SK-N-SH treated with all-trans-retinoic acid at 6 μM for 48 hours (cell line): ENCODE results near the gene CPT1A.

Experiments used
- ATAC-seq: fragments of 200-7000 bp; cut with Tn5 transposase; 3 replicates; pipeline ENCODE4 v1.9.1; 2020; ENCODE audit warnings: mild to moderate bottlenecking, moderate library complexity
- BACH2 ChIP-seq: fragments of 250-450 bp; sonication (Bioruptor Pico); IDR thresholded peaks from 2 replicates; pipeline ENCODE4 v1.9.0; 2021; ENCODE audit warnings: mild to moderate bottlenecking, borderline replicate concordance
- CREB5 ChIP-seq: fragments of 250-450 bp; sonication (Bioruptor Pico); IDR thresholded peaks from 2 replicates; pipeline ENCODE4 v1.5.1; 2020; ENCODE audit warnings: low read depth, mild to moderate bottlenecking, moderate library complexity
- CSDC2 ChIP-seq: fragments of 250-450 bp; sonication (Bioruptor Pico); IDR thresholded peaks from 2 replicates; pipeline ENCODE4 v1.5.0; 2020; ENCODE audit warnings: mild to moderate bottlenecking, moderate library complexity
- CSRNP3 ChIP-seq: fragments of 250-450 bp; sonication (Bioruptor Pico); IDR thresholded peaks from 2 replicates; pipeline ENCODE4 v1.5.1; 2021; ENCODE audit warnings: mild to moderate bottlenecking, moderate library complexity
- ESRRG ChIP-seq: fragments of 250-450 bp; sonication (Bioruptor Pico); IDR thresholded peaks from 2 replicates; pipeline ENCODE4 v1.6.1; 2021; ENCODE audit warnings: mild to moderate bottlenecking
- GLIS3 ChIP-seq: fragments of 250-450 bp; sonication (Bioruptor Pico); IDR thresholded peaks from 2 replicates; pipeline ENCODE4 v1.5.0; 2020; ENCODE audit warnings: mild to moderate bottlenecking, moderate library complexity
- OSR1 ChIP-seq: fragments of 250-450 bp; sonication (Bioruptor Pico); IDR thresholded peaks from 2 replicates; pipeline ENCODE4 v1.8.0; 2022; ENCODE audit warnings: moderate library complexity, mild to moderate bottlenecking, inconsistent platforms
- PATZ1 ChIP-seq: fragments of 250-450 bp; sonication (Bioruptor Pico); IDR thresholded peaks from 2 replicates; pipeline ENCODE4 v1.8.0; 2020; ENCODE audit warnings: mild to moderate bottlenecking, moderate library complexity, borderline replicate concordance
- POU6F1 ChIP-seq: fragments of 250-450 bp; sonication (Bioruptor Pico); IDR thresholded peaks from 2 replicates; pipeline ENCODE4 v1.8.0; 2021; ENCODE audit warnings: low read depth, mild to moderate bottlenecking, moderate library complexity, borderline replicate concordance
- PPARA ChIP-seq: fragments of 250-450 bp; sonication (Bioruptor Pico); IDR thresholded peaks from 2 replicates; pipeline ENCODE4 v1.5.0; 2020; ENCODE audit warnings: mild to moderate bottlenecking, borderline replicate concordance
- RARB ChIP-seq: fragments of 250-450 bp; sonication (Bioruptor Pico); IDR thresholded peaks from 2 replicates; pipeline ENCODE4 v1.8.0; 2021; ENCODE audit warnings: mild to moderate bottlenecking, moderate library complexity
- SNAI2 ChIP-seq: fragments of 250-450 bp; sonication (Bioruptor Pico); IDR thresholded peaks from 2 replicates; pipeline ENCODE4 v1.5.0; 2020; ENCODE audit warnings: mild to moderate bottlenecking, moderate library complexity
- TCF4 ChIP-seq: fragments of 250-450 bp; sonication (Bioruptor Pico); IDR thresholded peaks from 2 replicates; pipeline ENCODE4 v1.8.0; 2021; ENCODE audit warnings: mild to moderate bottlenecking, moderate library complexity, borderline replicate concordance
- TOX ChIP-seq: fragments of 250-450 bp; sonication (Bioruptor Pico); IDR thresholded peaks from 2 replicates; pipeline ENCODE4 v1.8.0; 2021; ENCODE audit warnings: mild to moderate bottlenecking, moderate library complexity, borderline replicate concordance
- TSHZ2 ChIP-seq: fragments of 250-450 bp; sonication (Bioruptor Pico); IDR thresholded peaks from 2 replicates; pipeline ENCODE4 v1.5.0; 2020; ENCODE audit warnings: mild to moderate bottlenecking, moderate library complexity
- ZC3H10 ChIP-seq: fragments of 250-450 bp; sonication (Bioruptor Pico); IDR thresholded peaks from 2 replicates; pipeline ENCODE4 v1.5.1; 2021; ENCODE audit warnings: mild to moderate bottlenecking, moderate library complexity
- ZFP30 ChIP-seq: fragments of 450-650 bp; formaldehyde crosslinking; IDR thresholded peaks from 2 replicates; pipeline ENCODE4 v1.5.0; 2022; ENCODE audit warnings: mild to moderate bottlenecking, moderate library complexity
- ZNF565 ChIP-seq: fragments of 450-650 bp; formaldehyde crosslinking; conservative IDR thresholded peaks from 2 replicates; pipeline ENCODE4 v1.5.0; 2020; ENCODE audit warnings: low read depth, mild to moderate bottlenecking, moderate library complexity
- ZNF8 ChIP-seq: fragments of 450-650 bp; formaldehyde crosslinking; IDR thresholded peaks from 2 replicates; pipeline ENCODE4 v1.5.0; 2020; ENCODE audit warnings: mild to moderate bottlenecking, moderate library complexity

The CPT1A gene

GRCh38 chr11:68724293-68724692 lies 117.4 kb downstream of the CPT1A start:
- no peak for ATAC-seq
- TF ChIP-seq ZC3H10 (no peak), POU6F1 (CRISPR knock-in tag) (no peak), ZFP30 (CRISPR knock-in tag) (no peak), CREB5 (CRISPR knock-in tag) (no peak), CSRNP3 (CRISPR knock-in tag) (no peak), RARB (CRISPR knock-in tag) (no peak), ESRRG (CRISPR knock-in tag) (no peak), OSR1 (CRISPR knock-in tag) (no peak), ZNF8 (no peak), PATZ1 (no peak), TSHZ2 (CRISPR knock-in tag) (no peak), CSDC2 (CRISPR knock-in tag) (no peak), BACH2 (CRISPR knock-in tag) (no peak), GLIS3 (CRISPR knock-in tag) (no peak), TOX (no peak)

GRCh38 chr11:68722143-68722542 lies 119.6 kb downstream of the CPT1A start:
- TF ChIP-seq TCF4 (CRISPR knock-in tag) (no peak), GLIS3 (CRISPR knock-in tag) (no peak), ZC3H10 (no peak), ZFP30 (CRISPR knock-in tag) (no peak), BACH2 (CRISPR knock-in tag) (no peak), TSHZ2 (CRISPR knock-in tag) (no peak), ZNF565 (CRISPR knock-in tag) (no peak), PPARA (CRISPR knock-in tag) (no peak), POU6F1 (CRISPR knock-in tag) (no peak), RARB (CRISPR knock-in tag) (no peak), ESRRG (CRISPR knock-in tag) (no peak), SNAI2 (CRISPR knock-in tag) (no peak), ZNF8 (no peak), OSR1 (CRISPR knock-in tag) (no peak)
- ATAC-seq = no peak
